Measurements from ENCODE around the gene DNAJB9. TPM values are rescaled to one million over a fixed set of nuclear protein-coding genes. Genes with fewer than 3 reads are reported as not detected.

DNAJB9 gene
- total RNA-seq, 1 experiment from 2014 or later, result 13.3 TPM

DNA sequence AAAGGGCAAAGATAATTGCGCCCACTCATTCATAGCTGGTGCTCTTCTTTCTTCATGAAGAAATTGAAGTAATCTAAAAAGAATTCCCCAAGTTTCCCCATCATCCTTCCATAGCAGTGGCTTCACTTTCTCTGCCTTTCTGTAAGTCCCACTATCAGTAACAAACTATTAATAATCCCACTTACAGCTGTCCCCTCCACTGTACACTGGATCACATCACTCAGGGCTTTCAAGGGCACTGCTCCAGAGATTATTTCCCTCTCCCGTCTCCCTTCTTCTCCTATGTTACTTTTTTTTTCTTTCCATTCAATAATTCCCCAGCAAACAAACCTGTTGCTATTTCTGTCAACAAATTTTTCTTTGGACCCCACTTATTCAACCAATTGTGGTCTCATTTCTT, 16.2 kb downstream of the DNAJB9 start:
- BruUV-seq (replicated peaks), result no TSS peak
- intact Hi-C loops (cut with micrococcal nuclease; ENCODE audit: unreplicated experiment), result no loop called here
- TF ChIP-seq, protein P1, sequence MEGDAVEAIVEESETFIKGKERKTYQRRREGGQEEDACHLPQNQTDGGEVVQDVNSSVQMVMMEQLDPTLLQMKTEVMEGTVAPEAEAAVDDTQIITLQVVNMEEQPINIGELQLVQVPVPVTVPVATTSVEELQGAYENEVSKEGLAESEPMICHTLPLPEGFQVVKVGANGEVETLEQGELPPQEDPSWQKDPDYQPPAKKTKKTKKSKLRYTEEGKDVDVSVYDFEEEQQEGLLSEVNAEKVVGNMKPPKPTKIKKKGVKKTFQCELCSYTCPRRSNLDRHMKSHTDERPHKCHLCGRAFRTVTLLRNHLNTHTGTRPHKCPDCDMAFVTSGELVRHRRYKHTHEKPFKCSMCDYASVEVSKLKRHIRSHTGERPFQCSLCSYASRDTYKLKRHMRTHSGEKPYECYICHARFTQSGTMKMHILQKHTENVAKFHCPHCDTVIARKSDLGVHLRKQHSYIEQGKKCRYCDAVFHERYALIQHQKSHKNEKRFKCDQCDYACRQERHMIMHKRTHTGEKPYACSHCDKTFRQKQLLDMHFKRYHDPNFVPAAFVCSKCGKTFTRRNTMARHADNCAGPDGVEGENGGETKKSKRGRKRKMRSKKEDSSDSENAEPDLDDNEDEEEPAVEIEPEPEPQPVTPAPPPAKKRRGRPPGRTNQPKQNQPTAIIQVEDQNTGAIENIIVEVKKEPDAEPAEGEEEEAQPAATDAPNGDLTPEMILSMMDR (IDR thresholded peaks at IDR 0.05; ENCODE audit: unreplicated experiment), result no peak
- no peak for DNase-seq
- Mint-ChIP-seq H3K4me3 (ENCODE audit: low read depth, unreplicated experiment) (no peak overlapping the region), H3K27ac (ENCODE audit: unreplicated experiment) (no peak overlapping the region), H3K9me3 (ENCODE audit: low read depth, unreplicated experiment) (no peaks in the 10 kb centered on the region), H3K27me3 (ENCODE audit: unreplicated experiment) (peaks cover 14% of the 10 kb centered on the region), H3K4me1 (ENCODE audit: low read depth, unreplicated experiment) (peaks cover 16% of the 10 kb centered on the region), H3K36me3 (ENCODE audit: insufficient read depth, unreplicated experiment) (no peaks in the 10 kb centered on the region)
- CTCF ChIA-PET, result no interaction called here

DNA sequence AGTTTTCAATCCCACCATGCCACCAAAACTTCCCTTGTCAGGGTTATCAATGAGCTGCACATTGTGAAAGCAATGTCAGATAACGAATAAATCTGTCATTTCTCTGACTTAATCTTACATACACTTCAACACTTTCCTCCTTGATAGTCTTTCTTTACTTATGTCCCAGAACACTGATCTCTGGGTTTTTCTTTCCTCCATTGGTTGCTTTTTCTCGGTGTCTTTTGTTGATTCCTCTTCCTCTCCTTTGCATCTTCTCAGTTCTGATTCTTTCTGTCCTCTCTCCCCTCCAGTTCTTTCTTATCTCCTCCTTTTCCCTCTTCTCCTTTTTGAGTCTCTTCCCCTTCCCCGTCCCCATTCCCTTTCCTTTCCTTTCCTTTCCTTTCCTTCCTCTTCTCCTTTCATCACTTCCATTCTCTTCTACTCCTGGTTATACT, 16.6 kb downstream of the DNAJB9 start:
- no peaks in the 10 kb centered on the region for H3K36me3 Mint-ChIP-seq (ENCODE audit: insufficient read depth, unreplicated experiment)
- DNase-seq, result no peak
- intact Hi-C loops (cut with micrococcal nuclease; ENCODE audit: unreplicated experiment), result no loop called here
- H3K4me1 Mint-ChIP-seq (ENCODE audit: low read depth, unreplicated experiment), result peaks cover 14% of the 10 kb centered on the region
- TF ChIP-seq, protein P1 (IDR thresholded peaks at IDR 0.05; ENCODE audit: unreplicated experiment), result no peak
- no peak overlapping the region for H3K4me3 Mint-ChIP-seq (ENCODE audit: low read depth, unreplicated experiment)
- CTCF ChIA-PET, result no interaction called here
- peaks cover 14% of the 10 kb centered on the region for H3K27me3 Mint-ChIP-seq (ENCODE audit: unreplicated experiment)
- BruUV-seq (replicated peaks), result no TSS peak
- no peak overlapping the region for H3K27ac Mint-ChIP-seq (ENCODE audit: unreplicated experiment)
- H3K9me3 Mint-ChIP-seq (ENCODE audit: low read depth, unreplicated experiment), result no peaks in the 10 kb centered on the region

DNA sequence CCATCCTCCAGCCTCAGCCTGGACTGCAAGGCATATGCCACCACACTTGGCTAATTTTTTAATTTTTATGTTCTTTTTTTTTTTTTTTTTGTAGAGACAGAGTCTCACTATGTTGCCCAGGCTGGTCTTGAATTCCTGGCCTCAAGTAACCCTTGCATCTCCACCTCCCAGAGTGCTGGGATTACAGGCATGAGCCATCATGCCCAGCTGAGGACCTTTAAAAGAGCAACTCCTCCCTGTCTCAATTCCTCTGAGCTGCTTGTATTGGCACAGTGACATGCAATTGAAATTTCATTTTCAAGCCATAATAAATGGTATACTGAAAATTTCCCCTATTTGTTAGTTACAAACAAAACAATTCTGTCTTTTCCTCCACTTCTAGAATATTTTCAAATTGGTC, 19.5 kb downstream of the DNAJB9 start:
- CTCF ChIA-PET, result no interaction called here
- intact Hi-C loops (cut with micrococcal nuclease; ENCODE audit: unreplicated experiment), result no loop called here

DNA sequence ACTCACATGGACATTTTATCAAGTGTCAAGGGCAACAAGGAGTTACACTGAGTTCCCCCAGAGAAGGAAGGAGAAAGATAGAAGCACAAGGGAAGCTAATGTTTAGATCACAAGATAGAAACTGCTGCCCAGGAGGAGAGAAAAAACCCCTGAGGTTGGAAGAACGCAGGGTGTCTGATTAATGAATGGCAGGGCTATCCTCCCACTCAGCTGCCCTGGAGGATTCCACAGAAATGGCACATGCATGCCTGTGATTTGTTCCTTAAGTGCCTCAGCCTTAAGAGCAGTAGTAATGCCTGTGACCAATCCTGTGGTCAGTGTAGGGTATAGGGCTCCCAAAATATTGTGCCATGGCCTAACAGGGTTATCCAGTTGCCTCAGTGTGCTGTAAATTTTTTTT, 20.2 kb downstream of the DNAJB9 start:
- CTCF ChIA-PET, result no interaction called here
- H3K9me3 Mint-ChIP-seq (ENCODE audit: low read depth, unreplicated experiment), result no peaks in the 10 kb centered on the region
- DNase-seq, result no peak
- no peak overlapping the region for H3K4me3 Mint-ChIP-seq (ENCODE audit: low read depth, unreplicated experiment)
- TF ChIP-seq, protein P1 (IDR thresholded peaks at IDR 0.05; ENCODE audit: unreplicated experiment), result no peak
- H3K4me1 Mint-ChIP-seq (ENCODE audit: low read depth, unreplicated experiment), result no peaks in the 10 kb centered on the region
- intact Hi-C loops (cut with micrococcal nuclease; ENCODE audit: unreplicated experiment), result no loop called here
- no peaks in the 10 kb centered on the region for H3K36me3 Mint-ChIP-seq (ENCODE audit: insufficient read depth, unreplicated experiment)
- H3K27me3 Mint-ChIP-seq (ENCODE audit: unreplicated experiment), result peaks cover 14% of the 10 kb centered on the region
- no TSS peak for BruUV-seq (replicated peaks)
- H3K27ac Mint-ChIP-seq (ENCODE audit: unreplicated experiment), result no peak overlapping the region

More for the DNA sequence above, 19.5 kb downstream of the DNAJB9 start:
- Mint-ChIP-seq H3K36me3 (ENCODE audit: insufficient read depth, unreplicated experiment) (no peaks in the 10 kb centered on the region), H3K27ac (ENCODE audit: unreplicated experiment) (no peak overlapping the region), H3K4me1 (ENCODE audit: low read depth, unreplicated experiment) (no peaks in the 10 kb centered on the region), H3K9me3 (ENCODE audit: low read depth, unreplicated experiment) (no peaks in the 10 kb centered on the region), H3K27me3 (ENCODE audit: unreplicated experiment) (peaks cover 14% of the 10 kb centered on the region), H3K4me3 (ENCODE audit: low read depth, unreplicated experiment) (no peak overlapping the region)
- no peak for DNase-seq
- TF ChIP-seq, protein P1 (IDR thresholded peaks at IDR 0.05; ENCODE audit: unreplicated experiment), result no peak
- no TSS peak for BruUV-seq (replicated peaks)

All from Calu3 (cell line).